Measurements from ENCODE around the gene TBC1D2.
"Not testable (repeated sequence)": the region's sequence is repeated elsewhere in the genome, so short reads cannot be mapped to it uniquely, and the experiment has no call there.

The TBC1D2 gene

GRCh38 chr9:98174502-98174918 lies 80.9 kb downstream of the TBC1D2 start:
- not testable (repeated sequence) for DNase-seq (ENCODE audit: extremely low read depth in 1 of 2, low read depth in 1 of 2)

- DNase-seq (ENCODE audit: extremely low read depth in 1 of 2, low read depth in 1 of 2), result no peak
Measured at GRCh38 chr9:98173181-98173580, 82.3 kb downstream of the TBC1D2 start.

DNA sequence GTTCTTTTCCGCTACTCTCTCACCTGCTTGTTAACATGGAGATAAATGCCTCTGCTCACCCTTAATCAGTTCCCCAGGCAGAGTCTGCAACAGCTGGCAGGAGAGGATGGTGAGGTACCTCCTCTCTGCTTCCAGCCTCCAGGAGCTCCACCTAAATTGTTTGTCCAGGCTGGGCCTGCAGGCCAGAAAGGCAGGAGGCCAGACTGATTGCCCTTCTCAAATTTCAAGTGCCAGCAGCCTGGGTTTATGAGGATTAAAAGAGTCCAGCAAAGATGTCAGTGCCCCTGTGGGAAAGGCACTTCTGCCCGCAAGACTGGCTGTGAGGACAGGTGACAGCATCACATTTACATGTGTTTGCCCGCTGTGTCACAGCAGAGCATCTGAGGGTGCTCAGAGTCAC lies 82.8 kb downstream of the TBC1D2 start:
- no peak for DNase-seq (ENCODE audit: extremely low read depth in 1 of 2, low read depth in 1 of 2)

DNA sequence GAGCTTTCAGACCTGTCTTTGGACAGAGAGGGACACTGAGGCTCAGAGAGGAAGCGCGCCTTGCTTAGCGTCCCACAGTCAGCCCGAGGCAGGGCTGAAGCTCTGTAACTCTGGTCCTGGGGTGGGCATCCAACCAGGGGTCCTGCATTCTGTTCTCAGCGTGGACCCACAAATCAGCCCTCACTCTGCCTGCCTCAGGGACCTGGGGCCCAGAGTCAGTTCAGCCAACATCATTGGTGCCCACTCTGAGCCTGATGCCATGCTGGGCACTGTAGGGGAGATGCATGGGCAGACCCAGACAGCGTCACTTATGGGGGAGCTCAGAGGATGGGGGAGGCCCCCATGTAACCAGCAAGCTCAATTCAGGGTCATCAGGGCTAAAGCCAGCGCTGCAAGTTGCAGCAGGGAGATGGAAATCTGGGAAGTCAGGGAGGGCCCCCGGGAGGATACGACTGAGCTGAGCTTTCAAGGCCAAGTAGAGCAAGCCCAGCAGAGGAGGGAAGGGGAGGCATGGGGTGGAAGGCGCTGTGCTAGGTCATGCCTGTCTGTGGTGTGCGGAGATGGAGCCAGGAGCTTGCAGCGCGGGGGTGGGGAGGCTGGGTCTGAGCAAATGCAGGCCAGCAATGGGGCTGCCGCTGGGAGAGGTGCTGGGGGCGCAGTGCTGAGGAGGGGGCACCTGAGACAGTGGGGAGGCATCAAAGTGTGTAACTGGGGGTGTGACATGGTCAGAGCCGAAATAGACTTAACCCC lies 84.1 kb downstream of the TBC1D2 start:
- DNase-seq (ENCODE audit: extremely low read depth in 1 of 2, low read depth in 1 of 2), result no peak

DNA sequence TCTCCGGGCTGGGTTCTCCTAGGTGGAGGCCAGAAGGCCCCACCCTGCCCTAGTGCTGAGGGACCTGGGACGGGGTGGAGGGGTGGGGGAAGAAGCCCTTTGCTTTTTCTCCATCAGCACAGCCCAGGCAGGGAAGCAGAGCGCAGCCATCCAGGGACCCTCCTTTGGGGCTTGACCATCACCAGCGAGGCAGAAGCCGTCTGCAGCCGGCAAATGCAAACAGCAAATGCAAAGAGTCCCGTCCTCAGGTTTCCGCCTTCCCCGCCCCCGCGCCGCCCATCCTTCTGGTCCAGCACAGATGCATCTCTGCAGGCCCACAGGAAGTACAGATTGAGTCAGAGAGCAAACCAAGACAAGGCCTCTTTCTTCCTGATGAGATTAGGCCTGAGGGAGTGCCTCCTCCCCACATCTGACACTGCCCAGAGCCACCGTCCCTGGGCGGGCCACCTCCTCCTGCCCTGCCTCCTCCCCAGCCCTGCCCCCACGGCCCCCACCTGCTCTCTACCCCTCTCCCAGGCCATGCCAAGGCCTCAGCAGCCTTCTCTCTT lies 86.4 kb downstream of the TBC1D2 start:
- no peak for DNase-seq (ENCODE audit: extremely low read depth in 1 of 2, low read depth in 1 of 2)

DNA sequence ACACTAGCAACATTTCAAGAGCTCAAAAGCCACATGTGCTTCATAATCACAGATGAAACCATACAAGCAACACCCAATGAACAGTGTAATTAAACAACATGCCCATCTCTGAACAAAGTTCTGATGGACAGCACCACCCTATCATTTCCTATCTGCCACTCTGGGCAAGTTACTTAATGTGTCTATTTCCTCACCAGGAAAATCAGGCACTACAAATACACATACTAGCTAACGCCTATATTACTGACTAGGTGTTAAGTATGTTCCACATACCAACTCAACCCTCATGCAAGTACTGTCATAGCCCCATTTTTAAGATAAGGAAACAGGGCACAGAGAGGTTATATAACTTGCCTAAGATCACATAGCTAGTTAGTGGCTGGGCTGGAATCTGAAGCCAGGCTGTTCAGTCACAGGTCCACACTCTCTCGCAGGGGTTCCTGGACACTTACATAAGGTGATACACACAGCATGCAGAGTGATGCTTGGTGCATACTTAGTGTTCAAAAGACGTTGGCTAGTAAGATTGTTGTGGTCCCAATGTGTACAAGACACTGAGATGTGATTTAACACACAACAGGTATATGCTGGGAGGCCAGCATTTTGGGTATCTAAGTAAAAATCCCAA lies 87.2 kb downstream of the TBC1D2 start:
- DNase-seq (ENCODE audit: extremely low read depth in 1 of 2, low read depth in 1 of 2), result no peak

GRCh38 chr9:98164912-98165311 lies 90.5 kb downstream of the TBC1D2 start:
- DNase-seq (ENCODE audit: extremely low read depth in 1 of 2, low read depth in 1 of 2), result no peak

GRCh38 chr9:98162613-98163012 lies 92.8 kb downstream of the TBC1D2 start:
- DNase-seq (ENCODE audit: extremely low read depth in 1 of 2, low read depth in 1 of 2), result no peak

- DNase-seq (ENCODE audit: extremely low read depth in 1 of 2, low read depth in 1 of 2), result no peak
Measured at GRCh38 chr9:98161851-98162250, 93.6 kb downstream of the TBC1D2 start.

DNA sequence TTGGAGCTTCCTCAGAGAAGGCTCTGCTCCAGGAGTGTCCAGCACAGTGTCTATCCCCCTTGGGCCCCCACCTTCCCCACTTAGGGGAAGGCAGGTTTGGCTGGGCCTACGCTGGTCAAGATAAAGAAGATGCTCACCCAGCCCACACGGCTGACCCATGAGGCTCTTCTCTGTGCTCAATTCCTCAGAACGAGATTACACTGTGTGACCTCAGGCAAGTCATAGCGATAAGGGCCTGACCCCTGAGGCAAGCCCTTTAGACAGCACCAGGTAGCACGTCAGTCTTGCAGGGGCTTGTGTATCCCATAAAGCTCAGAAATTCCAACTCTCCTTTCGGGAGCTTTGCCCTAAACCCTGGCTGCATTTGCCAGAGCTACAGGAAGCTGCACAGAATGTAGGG lies 95.7 kb downstream of the TBC1D2 start:
- DNase-seq (ENCODE audit: extremely low read depth in 1 of 2, low read depth in 1 of 2), result no peak

DNA sequence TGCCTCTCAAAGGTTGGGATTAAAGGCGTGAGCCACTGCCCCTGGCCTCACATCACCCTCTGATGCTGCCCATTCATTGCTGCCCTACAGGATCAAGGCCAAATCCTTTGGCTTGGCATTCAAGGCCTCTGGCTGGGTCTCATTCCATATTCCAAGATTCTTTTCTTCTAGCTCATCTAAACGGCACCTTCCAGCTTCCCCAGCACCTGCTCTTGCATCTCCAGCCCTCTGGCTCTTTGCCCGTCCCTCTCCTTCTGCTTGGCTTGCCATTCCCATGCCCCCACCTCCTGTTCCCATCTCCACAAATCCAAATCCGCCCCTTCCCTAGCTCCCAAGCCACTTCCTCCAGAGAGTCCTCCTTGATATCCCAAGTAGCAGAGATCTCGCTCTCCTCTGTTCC lies 96.1 kb downstream of the TBC1D2 start:
- no peak for DNase-seq (ENCODE audit: extremely low read depth in 1 of 2, low read depth in 1 of 2)

- no peak for DNase-seq (ENCODE audit: extremely low read depth in 1 of 2, low read depth in 1 of 2)
Measured at GRCh38 chr9:98158071-98158831, 97.2 kb downstream of the TBC1D2 start.

- DNase-seq (ENCODE audit: extremely low read depth in 1 of 2, low read depth in 1 of 2), result no peak
Measured at GRCh38 chr9:98157372-98157771, 98.1 kb downstream of the TBC1D2 start.

DNA sequence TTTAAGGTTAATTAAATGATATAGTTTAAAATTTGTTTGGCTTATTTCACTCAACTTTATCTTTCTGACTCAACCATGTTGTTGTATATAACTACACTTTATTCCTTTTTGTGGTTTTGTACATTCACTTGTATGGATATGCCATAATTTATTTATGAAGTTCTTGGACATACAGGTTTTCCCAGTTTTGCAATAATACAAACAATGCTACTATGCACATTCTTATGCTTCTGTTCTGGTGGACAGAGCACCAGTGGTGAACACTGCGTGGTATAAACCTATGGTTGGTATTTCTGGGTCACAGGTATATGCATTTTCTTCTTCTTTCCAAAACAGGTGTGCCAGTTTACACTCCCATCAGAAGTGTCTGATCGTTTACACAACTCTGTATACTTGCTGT lies 100.8 kb downstream of the TBC1D2 start:
- no peak for DNase-seq (ENCODE audit: extremely low read depth in 1 of 2, low read depth in 1 of 2)

DNA sequence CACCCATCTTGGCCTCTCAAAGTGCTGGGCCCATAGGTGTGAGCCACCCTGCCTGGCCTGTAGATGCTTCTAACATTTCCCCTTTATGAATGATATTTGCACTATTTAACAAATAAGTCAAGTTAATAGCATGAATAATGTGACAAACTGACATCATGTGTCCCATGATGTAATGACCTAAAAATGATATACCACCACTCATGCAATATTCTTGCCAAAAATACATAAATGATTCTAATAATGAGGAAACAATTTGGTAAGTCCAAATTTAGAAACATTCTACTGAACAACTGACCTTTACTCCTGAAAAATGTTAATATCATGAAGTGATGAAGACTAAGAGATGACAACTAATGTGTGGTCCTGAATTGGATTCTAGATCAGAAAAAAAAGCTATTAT lies 102.9 kb downstream of the TBC1D2 start:
- no peak for DNase-seq (ENCODE audit: extremely low read depth in 1 of 2, low read depth in 1 of 2)

DNA sequence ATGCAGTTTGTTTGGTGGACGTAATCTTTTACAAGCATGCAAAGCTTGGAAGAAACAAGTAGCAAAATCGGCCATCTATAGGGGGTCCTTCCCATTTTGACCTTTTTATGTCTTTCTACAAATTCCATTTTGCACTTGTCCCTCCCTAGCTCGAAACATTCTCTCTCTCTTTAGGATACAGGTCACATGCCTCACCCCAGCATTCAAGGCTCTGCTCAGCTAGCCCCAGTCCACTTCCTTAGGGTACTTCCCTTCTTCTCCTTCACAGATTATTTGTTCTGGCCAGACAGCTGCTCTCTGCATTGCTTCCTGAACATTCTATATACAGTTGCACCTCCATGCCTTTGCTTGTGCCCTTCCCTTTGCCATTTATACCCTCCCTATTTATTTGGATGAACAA lies 104.7 kb downstream of the TBC1D2 start:
- no peak for DNase-seq (ENCODE audit: extremely low read depth in 1 of 2, low read depth in 1 of 2)

- no peak for DNase-seq (ENCODE audit: extremely low read depth in 1 of 2, low read depth in 1 of 2)
Measured at GRCh38 chr9:98150164-98150563, 105.3 kb downstream of the TBC1D2 start.

GRCh38 chr9:98149422-98149821 lies 106.0 kb downstream of the TBC1D2 start:
- DNase-seq (ENCODE audit: extremely low read depth in 1 of 2, low read depth in 1 of 2), result no peak

All from stimulated activated CD8-positive, alpha-beta memory T cell treated with anti-CD3 and anti-CD28 coated beads, Interleukin-7, amount 100 ng/mL, for 48 hours (primary cell).